Effector CD8-positive, alpha-beta T cell (primary cell): ENCODE data around the gene PHYHIPL.

Experiments used
- DNase-seq: peaks from one replicate; lab custom pipeline; 2025; lab: John Stamatoyannopoulos, UW

The PHYHIPL gene

DNA sequence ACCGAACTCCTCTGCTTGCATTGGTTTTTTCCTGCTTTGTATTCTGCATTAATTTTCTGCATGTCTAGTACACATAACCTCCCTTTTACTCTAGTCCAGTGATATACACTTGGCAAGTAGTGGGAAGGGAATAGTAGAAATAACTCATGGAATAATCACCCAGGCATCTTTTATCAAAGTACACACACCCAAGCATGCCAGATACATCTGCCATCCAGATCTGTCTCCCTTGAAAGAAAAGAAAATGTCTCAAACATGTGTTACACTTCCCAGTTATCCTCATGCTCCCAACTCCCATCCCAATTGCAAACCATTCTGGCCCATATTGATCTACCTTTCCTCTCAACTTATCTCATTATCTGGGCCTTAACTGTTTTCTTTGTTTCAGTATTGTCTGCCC, 79.0 kb downstream of the PHYHIPL start:
- no peak for DNase-seq

DNA sequence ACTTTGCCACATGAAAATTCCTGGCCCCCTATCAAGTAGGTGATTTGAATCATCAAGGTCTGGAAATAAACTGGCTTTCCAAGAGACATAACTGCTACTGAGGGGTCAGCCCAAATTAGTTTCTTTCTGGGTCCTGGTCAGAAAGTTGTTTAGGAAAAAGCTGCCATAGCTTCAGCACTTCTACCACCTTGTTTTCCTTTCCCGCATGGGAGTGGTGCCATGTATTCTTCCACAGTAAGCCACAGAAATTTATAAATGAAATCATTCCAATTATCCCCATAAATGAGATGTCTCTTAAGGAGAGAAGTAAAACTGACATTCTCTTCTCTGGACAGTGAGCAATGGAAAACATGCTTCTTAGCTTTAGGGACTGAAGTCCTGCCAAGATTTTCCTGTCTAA, 80.8 kb downstream of the PHYHIPL start:
- no peak for DNase-seq

DNA sequence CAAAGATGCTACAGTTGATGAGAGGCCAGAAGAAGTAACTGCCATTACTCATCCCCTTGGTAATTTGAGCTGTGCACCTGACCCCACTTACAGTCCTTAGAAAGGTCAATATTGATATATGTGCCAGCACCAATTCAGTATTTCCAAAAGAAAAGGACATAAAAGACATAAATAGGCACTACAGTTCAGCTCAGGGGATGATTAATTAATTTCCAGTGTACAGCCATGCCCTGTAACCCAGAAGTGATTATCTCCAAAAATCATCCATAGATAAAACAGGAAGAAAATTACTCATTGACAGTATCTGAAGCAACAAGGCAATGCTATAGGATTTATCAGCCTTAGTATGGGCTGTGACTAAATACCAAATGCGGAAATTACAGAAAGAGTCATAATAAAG, 82.4 kb downstream of the PHYHIPL start:
- no peak for DNase-seq

DNA sequence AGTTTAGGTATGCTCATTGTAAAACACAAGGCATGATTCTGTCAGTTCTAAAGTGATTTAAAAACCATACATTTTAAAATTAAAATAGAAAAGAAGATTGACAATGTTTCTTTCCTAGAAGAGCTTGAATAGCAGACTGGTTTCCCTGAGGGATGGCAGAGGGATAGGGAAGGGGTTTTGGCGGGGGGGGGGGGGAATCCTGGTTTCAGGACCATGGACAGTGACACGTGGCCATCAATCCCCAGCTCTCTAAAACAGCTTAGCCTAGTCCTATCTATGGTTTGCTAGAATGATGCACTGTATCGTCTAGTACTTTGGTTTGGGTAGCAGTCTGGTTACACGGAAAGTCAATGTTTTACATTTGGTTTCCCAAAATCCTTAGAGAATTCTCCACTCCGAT, 88.7 kb downstream of the PHYHIPL start:
- no peak for DNase-seq

DNA sequence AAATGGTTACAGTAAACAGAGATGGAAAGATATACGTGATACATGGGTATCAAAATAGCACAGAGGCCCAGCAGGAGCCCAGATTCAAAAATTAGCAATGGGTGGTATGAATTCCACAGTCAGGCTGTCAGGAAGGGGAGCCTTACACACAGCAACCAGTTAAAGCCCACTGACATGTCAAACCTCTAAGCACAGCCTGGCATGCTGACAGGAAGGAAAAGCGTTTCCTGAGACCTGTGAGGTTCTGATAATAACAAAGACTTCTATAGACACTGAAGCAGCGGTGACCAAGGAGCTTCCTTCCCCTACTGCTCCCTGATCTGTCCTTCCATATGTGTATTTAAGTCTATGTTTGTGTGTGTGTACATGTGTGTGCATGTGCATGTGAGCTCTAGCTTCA, 89.9 kb downstream of the PHYHIPL start:
- DNase-seq = no peak

DNA sequence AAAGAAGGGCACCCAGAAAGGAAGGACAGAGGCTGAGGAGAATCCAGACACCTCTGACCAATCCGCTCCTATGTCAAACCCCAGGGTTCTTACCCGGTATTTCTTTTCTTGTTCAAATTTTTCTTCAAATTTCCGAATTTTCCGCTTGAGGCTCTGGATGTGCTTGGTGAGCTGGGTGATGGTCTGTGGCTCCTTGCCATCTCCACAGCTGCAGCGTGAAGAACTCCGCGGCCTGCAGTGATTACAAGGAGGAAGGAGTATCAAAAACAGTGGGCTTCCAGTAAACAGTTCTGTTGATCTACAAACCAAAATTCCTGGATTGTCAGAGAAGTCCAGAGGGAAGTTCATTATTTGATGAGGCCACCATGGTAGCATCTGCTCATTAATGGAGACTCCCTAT, 92.0 kb downstream of the PHYHIPL start:
- no peak for DNase-seq

DNA sequence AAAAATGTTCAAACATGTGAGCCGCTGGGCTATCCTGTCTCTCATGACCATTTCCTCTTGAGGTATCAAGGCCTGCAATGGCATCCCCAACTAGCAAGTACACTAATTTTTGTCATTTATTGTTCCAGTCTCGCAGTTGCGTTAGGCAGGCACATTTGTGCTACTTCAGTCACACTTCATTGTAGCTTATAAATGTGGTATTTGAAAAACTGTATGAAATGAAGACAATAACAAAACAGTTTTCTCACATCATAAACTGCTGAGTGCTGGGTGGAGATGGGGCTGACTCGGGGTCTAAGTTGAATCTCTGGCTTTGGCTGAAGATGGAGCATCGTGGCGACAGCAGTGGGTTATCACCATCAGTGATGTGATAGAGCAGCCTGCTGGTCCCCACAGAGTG, 93.2 kb downstream of the PHYHIPL start:
- DNase-seq = no peak

DNA sequence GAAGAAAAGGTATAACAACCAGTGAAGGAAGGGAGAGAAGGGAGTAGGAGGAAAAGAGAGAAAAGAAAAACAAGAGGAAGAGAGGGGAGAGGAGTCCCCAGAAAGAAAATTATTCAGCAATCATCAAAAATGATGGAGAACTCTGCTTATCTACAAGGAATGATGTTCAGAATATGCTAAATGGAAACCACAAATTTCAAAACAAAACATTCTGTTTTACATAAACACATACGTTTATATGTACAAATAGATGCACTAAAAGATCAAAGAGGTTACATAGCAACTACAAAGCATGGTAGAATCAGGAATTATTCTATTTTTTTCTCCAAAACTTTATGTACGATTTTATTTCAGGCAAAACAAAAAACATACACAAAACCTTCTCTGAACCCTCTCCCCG, 94.0 kb downstream of the PHYHIPL start:
- DNase-seq = no peak

DNA sequence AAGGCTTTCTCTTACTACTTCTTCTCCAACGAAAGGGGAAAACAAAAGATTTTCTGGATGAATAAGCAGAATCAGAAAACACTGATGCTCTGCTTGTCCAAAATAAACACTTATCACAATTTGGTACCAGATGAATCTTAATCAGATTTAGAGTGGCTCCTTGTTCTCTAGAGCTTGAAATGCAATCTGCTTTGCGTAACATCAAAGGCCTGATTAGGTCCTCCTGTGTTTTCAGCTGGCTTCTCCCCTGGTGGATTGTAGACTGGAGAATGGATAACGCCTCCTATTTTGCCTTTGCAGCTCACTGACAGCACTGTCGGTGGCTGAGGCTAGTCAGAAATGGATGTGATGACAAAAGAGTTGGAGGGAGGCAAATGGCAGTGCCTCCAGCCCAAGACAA, 94.7 kb downstream of the PHYHIPL start:
- no peak for DNase-seq

DNA sequence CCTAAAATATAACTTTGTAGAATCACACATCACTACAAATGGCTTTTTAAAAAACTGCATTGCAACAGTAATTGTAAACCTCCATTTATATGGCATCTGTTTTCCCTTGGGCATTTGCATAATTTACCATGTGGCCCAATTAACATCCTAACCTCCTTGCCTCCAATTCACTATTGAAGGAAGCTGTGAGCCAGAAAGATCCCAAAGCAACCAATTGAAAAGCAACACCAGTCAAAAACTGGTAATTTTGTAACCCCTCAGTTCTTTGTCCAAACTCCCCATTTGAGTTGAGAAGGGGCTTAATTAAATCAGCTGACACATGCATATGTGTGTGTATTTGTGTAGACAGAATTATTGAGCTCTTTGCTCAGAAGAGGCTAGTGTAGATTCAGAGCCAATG, 95.6 kb downstream of the PHYHIPL start:
- DNase-seq = no peak

DNA sequence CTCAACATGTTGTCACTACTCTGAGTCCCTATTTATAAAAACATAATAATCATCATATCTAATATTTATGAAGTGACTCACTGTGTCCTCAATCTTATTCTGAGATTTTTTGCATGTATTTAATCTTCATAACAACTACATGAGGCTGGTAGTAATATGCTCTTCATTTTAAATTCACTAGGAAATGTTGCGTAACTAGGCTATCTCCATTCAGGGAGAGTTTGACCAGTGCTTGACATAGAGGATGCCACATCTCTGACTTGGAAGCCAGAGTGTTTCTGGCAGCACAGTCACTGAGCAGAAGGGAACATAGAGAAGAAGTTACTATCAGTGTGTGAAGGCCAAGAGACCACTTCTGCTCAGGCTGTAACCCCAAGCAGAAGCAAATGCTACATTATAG, 97.0 kb downstream of the PHYHIPL start:
- DNase-seq = no peak

DNA sequence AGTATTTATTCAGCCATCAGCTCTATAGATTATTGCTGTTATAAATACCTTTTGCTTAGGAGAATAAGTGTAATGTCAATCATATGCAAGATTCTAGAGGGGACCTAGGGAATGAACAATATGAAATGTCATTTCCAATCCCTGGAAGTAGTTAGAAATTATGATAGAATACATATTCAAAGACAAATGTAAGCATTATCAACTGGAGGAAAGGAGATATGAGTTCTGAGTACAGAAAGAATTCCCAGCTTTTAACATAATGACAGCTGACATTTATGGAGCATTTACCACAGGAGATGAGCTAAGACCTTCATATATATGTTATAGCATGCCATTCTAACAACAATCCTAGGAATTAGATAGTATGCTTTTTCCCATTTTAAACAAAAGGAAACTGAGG, 99.7 kb downstream of the PHYHIPL start:
- no peak for DNase-seq

DNA sequence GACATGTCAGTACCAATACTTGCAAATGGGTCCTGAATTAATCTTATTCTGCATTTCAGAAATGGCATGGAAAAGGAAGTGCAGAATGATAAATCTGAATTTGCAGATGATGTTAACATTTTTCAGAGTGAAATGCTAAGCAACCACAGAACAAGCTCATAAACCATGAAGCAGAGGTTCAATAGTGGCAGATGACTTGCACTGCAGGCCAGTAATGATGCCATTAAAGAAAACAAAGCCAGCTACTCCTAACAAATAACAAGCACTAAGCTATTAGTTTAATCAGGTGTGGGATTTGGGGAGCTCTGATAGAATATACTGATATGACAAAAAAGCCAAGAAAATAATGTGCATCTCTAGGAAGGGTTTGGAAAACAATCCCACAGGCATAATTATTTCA, 100.5 kb downstream of the PHYHIPL start:
- DNase-seq = no peak

DNA sequence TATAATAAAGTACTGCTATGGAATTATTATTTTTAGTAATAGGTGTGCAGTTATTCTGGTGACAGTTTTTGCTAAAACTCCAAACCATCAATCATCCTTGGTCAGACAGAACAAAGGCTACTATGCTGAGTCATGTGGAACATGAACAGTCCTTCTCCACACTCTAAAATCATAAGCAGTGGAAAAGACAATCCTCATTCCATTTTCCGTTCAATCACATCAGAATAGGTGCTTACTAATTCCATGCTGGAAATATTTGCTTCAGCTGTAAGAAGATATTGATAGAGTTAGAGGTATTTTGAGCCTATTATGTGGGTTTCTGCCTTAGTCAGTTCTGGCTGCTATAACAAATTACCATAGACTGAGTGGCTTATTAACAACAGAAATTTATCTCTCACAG, 103.0 kb downstream of the PHYHIPL start:
- no peak for DNase-seq

DNA sequence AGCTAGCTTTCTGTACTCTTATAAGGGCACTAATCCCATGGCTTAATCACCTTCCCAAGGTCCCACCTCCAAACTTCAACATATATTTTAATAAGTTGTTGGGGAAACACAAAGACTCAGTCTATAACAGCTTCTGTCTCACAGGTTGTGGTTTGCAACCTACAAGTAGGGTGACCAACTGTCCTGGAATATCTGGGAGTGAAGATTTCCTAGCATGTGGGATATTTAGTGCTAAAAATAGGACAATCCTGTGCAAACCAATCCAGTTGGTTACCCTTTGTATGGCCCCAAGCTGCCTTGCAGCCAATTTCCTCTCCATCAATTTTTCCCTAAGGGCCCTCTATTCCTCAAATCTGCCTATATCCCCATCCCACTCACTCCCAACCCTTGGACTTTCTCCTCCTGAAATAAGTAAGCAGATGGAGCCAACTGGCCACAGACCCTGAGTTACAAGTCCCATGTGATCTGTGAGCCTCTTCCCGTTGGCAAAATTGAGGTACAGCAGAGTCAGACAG, 103.6 kb downstream of the PHYHIPL start:
- DNase-seq = no peak

DNA sequence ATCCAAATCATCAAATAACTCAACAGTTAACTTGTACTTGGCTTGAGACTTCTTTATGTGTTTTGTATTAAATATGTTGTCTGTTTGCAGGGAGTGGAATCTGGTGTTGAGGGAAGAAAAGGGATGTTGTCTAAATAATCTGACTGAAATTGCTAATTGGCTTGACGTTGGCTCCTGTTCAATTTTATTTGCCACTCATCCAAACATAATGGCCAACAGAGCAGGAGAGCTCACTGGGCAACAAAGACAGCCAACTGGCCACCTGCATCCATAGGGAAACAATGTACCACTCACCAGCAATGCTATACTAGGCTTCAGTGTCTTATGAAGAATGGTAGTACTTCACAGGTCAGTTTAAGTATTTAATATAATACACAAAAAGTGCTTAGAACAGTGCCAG, 105.4 kb downstream of the PHYHIPL start:
- DNase-seq = no peak

DNA sequence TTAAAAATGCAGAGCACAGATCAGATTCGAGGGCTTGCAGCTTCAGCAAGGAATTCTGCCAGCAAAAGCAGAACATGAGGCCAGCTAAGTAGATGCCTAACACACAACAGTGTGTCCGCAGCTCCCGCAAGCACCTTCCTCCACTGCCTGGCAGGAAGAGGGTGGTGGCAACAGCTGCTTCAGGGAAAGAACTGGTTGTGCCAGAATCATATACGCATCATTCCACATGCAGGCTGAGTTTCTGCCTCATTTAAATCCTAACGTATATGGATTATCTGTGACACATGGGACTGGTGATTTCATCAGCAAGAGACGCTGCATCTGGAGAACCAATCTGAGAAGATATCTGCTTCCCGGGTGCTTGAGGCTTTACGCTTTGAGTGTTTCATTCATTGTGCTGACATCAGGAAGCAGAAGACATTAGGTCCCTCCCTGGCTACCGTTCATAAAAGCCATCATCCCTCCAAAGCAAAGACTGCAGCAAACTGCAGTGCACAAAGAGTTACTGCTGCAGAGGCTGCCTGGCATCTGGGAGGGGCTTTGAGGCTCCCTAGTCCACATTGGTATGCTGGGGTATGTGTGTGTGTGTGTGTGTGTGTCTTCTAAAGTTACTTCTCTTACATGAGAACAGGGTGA, 107.1 kb downstream of the PHYHIPL start:
- DNase-seq = no peak

DNA sequence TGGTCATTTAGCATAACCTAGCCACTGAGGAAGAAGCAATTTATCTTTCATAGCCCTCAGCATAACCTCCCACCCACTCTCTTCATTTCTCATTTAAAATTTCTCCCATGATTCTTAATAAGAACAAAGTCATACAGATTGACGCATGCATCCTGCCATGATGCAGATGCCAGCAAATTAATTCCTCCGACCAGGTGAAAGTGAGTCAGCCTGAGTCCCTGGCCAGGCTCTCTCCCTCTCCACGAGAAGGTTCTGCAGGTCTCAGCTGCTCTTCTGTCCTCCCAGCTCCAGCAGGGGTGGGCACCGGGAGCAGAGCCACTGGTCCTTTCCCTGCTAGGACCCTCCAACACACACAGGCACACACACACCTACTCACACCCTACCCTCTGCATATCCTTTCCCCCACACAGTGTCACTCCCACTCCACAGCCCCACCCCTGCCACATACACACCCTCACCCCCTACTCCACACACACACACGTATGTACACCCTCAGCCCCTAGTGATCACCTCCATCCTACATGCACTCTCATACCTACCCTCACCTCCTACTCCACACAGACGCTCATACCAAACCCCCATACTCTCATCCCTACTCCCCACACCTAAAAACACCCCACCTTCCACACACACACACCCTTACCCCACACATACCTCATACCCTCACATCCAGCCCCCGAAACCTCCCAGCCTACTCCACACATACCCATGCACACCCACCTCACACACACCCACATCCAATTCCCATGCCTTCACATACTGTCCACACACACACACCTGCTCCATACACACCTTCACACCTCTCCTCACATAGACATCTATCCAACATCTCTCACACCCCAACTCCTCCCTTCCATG, 107.9 kb downstream of the PHYHIPL start:
- DNase-seq = no peak

DNA sequence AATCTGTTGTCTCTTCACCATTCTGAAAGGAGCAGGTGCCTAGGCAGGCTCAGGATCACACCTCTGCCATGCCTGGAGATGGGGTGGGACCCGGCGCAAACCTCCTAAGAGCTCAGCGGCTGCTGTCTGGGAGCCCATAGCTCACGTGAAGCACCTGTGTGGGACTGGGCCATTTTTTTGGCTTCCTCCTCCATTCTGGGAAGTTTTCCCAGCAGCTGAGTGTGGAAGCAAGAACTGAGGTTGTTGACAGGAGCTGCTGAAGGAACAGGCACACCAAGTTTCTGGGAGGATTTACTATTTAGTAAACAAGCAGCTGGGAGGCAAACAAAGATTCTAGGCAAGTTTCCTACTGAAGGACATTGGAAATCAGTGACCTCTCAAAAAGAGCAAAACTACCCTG, 108.6 kb downstream of the PHYHIPL start:
- DNase-seq = no peak

DNA sequence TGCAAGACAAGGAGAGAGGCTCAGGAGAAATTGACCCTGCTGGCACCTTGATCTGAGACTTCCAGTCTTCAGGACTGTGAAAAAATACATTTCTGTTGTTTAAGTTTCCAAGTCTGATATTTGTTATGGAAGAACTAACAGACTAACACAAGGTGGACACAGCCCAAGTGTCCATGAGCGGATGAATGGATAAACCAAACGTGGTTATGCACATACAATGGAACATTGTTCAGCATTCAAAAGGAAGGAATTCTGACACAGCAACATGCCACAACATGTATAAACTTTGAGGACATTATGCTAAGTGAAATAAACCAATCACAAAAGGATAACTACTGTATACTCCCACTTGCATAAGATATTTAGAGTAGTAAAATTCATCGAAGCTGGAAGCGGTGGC, 109.4 kb downstream of the PHYHIPL start:
- DNase-seq = no peak

DNA sequence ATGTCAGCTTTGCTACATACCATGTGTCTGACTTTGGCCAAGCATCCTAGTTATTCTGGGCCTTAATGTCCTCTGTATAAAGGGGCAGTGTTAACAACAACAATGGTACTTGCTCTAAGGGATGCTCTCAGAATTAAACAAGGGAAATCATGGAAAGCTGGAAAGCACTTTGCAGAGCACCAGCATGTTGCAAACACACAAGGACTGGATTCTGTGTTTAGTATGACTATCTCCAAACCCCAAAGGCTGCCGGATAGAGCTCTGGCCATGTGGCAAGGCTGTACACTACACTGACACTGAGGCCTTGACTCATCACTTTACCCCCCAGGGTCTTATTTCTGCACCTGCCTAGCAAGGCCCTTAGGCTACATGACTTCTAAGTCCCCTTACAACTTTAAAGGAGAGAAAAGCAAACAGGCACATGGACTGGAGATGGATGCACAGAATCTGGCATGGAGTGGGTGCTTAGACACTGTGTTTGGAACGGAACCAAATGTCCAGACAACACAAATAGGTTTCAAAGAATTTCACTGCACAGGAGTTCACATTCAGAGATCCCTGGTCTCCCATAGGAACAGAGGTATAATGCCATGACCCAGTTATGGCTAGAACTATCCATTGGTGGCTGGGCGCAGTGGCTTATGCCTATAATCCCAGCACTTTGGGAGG, 111.3 kb downstream of the PHYHIPL start:
- DNase-seq = no peak

DNA sequence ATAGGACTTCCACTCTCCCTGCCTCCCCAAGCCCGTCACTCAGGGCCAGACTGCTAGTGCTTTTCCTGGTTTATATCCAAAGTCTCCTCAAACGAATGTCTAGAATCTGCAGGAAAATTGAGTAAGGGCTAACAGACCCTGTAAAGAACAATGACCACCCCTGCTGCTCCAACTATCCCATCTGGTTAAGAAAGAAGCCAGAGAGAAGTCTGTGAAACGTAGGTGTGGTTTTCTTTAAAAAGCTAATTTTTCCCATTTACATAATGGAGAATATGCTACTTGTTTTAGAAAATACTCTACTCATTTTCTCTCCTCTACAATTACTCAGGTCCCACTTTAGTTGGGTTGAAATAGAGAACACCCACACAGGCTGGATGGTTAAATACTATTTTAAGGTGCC, 113.4 kb downstream of the PHYHIPL start:
- DNase-seq = no peak

DNA sequence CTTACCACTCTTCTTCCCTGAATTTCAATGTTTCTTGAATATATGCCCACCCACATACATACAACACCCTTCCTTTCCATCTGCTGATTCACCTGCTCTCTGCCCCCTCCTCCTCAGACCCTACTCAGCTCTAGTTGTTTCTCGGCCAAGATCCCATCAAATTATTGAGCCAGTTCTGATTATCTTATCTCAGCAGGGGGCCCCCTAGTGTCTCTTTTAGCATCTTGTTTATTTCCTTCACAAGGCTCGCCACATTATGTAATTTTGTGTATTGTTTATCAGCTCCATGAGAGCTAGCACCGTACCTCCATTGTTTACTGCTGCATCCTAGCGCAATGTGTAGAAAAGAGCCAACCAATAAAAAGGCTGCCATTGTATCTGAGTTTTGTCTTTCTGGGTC, 114.0 kb downstream of the PHYHIPL start:
- DNase-seq = no peak
